Measurements from ENCODE around the gene KEL. TPM values are rescaled to one million over a fixed set of nuclear protein-coding genes. Genes with fewer than 3 reads are reported as not detected.

KEL gene
- total RNA-seq, 1 donor = not detected

- H3K4me1 ChIP-seq (ENCODE audit: insufficient read depth, low read length) = no peaks in the 10 kb centered on the region
- H2AFZ ChIP-seq (ENCODE audit: low read length) = no peak overlapping the region
- no peak overlapping the region for H3K4me3 ChIP-seq (ENCODE audit: insufficient read depth, low read length)
- peaks cover 3% of the 10 kb centered on the region for H3K27me3 ChIP-seq (ENCODE audit: insufficient read depth, low read length)
- DNase-seq (ENCODE audit: insufficient read length, low spot score, missing footprints) = no peak
- TF ChIP-seq CTCF (IDR thresholded peaks at IDR 0.05; ENCODE audit: extremely low read depth, low read depth, low read length) = no peak
- H4K20me1 ChIP-seq (ENCODE audit: insufficient read depth, low read length) = no peaks in the 10 kb centered on the region
- H3K4me2 ChIP-seq (ENCODE audit: insufficient read depth, low read length) = no peak overlapping the region
- H3K79me2 ChIP-seq (ENCODE audit: insufficient read depth, low read length) = no peaks in the 10 kb centered on the region
- H3K36me3 ChIP-seq (ENCODE audit: insufficient read depth, low read length) = no peaks in the 10 kb centered on the region
- no peaks in the 10 kb centered on the region for H3K9me3 ChIP-seq (ENCODE audit: low read depth, low read length)
- H3K27ac ChIP-seq (ENCODE audit: low read depth, low read length) = no peak overlapping the region
Measured at GRCh38 chr7:142892951-142893350, 69.2 kb downstream of the KEL start.

DNA sequence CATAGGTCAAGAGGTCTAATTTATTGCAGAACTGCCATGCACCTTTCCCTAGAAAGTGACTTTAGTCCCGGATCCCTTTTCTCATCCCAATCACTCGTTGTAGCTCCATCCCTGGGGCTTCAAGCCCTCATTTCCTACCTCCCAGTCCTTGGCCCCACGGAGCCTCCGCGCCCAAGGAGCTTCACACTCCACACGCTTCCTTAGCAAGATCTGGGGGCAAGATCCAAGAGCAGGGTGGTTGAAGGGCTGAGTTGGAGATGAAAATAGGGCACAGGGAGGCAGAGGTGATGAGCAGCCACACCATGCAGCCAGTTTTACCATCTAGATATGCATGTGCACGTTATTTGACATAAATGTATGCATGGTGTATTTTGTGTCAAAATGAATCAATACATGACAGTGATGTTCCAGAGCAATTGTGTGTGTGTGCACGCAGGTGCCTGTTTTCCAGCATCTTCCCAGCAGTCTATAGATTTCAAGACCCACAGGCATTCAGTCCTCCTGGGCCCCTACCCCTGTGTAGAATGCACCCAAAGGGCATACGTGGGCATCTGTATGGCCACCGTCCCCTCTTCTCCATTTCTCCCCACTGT lies 70.6 kb downstream of the KEL start:
- Histone ChIP-seq H2AFZ (ENCODE audit: low read length) (no peak overlapping the region), H3K27ac (ENCODE audit: low read depth, low read length) (no peak overlapping the region), H3K79me2 (ENCODE audit: insufficient read depth, low read length) (no peaks in the 10 kb centered on the region), H3K4me1 (ENCODE audit: insufficient read depth, low read length) (no peaks in the 10 kb centered on the region), H3K27me3 (ENCODE audit: insufficient read depth, low read length) (peaks cover 3% of the 10 kb centered on the region), H3K4me2 (ENCODE audit: insufficient read depth, low read length) (no peak overlapping the region), H3K4me3 (ENCODE audit: insufficient read depth, low read length) (no peak overlapping the region), H3K9me3 (ENCODE audit: low read depth, low read length) (no peaks in the 10 kb centered on the region), H4K20me1 (ENCODE audit: insufficient read depth, low read length) (no peaks in the 10 kb centered on the region), H3K36me3 (ENCODE audit: insufficient read depth, low read length) (no peaks in the 10 kb centered on the region)
- DNase-seq (ENCODE audit: insufficient read length, low spot score, missing footprints) = no peak
- TF ChIP-seq CTCF (IDR thresholded peaks at IDR 0.05; ENCODE audit: extremely low read depth, low read depth, low read length) = no peak

Other genes starting within 250 kb of the KEL start
- gene PRSS1, start 212.9 kb downstream of the KEL start, total RNA-seq = not detected in 2 replicates
- gene PRSS2, start 191.4 kb downstream of the KEL start, total RNA-seq = not detected in 2 replicates
- gene EPHB6, start 107.3 kb downstream of the KEL start, total RNA-seq = 2.4 and 4.0 TPM in 2 replicates
- not detected in 2 replicates for gene TRPV6, start 76.6 kb downstream of the KEL start, total RNA-seq
- gene TRPV5, start 28.6 kb downstream of the KEL start, total RNA-seq = not detected in 2 replicates
- gene LLCFC1, start 22.9 kb downstream of the KEL start, total RNA-seq = not detected in 2 replicates
- not detected in 2 replicates for gene OR9A2, start 64.8 kb upstream of the KEL start, total RNA-seq
- gene OR6V1, start 90.0 kb upstream of the KEL start, total RNA-seq = not detected in 2 replicates
- not detected in 2 replicates for gene PIP, start 169.7 kb upstream of the KEL start, total RNA-seq
- not detected in 2 replicates for gene TAS2R39, start 221.1 kb upstream of the KEL start, total RNA-seq